ENCODE measurements around the gene HOXB2.

GRCh38 chr17:48494335-48494734 lies 50.6 kb downstream of the HOXB2 start:
- TF ChIP-seq POLR2A (IDR thresholded peaks at IDR 0.05; ENCODE audit: low read depth, low read length) (no peak), POLR2AphosphoS5 (IDR thresholded peaks at IDR 0.05; ENCODE audit: low read depth, low read length) (no peak), TAF1 (IDR thresholded peaks at IDR 0.05; ENCODE audit: low read depth, low read length) (no peak), SPI1 (IDR thresholded peaks at IDR 0.05; ENCODE audit: low read depth, low read length) (no peak), POU2F2 (IDR thresholded peaks at IDR 0.05; ENCODE audit: low read depth, low read length) (no peak), PAX5 (IDR thresholded peaks at IDR 0.05; ENCODE audit: insufficient read depth, low read length, severe bottlenecking) (no peak)
